ENCODE data around the gene SCNN1G.

DNA sequence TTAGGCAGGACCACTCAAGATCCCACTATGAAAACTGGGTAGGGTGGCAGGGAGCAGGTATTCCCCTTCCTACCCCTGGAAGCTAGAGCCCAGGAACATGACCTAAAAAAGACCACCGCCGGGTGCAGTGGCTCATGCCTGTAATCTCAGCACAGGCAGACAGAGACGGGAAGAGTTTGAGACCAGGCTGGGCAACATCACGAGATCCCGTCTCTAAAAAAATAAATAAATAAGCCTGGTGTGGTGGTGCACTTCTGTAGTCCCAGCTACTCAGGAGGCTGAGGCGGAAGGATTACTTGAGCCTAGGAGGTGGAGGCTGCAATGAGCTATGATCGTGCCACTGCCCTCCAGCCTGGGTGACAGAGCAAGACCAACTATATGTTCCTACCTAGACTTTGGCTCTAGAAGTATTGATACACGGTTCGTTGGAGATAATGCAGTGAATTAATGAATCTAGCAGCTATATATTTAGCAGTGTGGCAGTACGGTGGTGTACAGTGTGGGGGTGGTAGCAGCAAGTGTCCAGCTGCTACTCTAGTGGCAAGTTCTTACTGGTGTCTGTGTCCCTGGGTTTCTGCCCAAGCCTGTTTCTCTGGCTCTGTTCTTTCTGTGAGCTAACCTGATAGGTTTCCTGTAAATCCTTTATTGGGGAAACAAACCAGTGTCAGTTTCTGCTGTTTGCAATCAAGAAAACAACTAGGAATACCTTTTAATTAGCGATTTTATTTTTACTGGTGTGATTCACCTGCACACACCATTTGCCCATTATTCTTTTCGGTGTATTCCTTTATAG is 30.0 kb upstream of the SCNN1G start:
- TF ChIP-seq POLR2A (IDR thresholded peaks at IDR 0.05; ENCODE audit: low read depth, low read length) (no peak), TAF1 (IDR thresholded peaks at IDR 0.05; ENCODE audit: borderline replicate concordance, low read depth, low read length) (no peak), POLR2AphosphoS5 (IDR thresholded peaks at IDR 0.05; ENCODE audit: low read depth, low read length) (no peak)

Measured in GM12892 (cell line).